GM12875 (cell line): ENCODE measurements around the gene CELF3.

Experiments used
- H3K4me3 ChIP-seq: one replicate; pipeline ENCODE4 v1.5.1; 2011; ENCODE audit warnings: low read depth, low read length, control low read depth
- CTCF ChIP-seq: IDR thresholded peaks from 2 replicates; pipeline ENCODE4 v1.5.1; 2011; ENCODE audit warnings: low read depth, mild to moderate bottlenecking, control low read depth, inconsistent platforms, low read length, moderate library complexity, borderline replicate concordance; ENCODE audit not compliant: insufficient read depth

Gene CELF3

GRCh38 chr1:151713874-151714273 is 2.7 kb downstream of the CELF3 start:
- no peak overlapping the region for H3K4me3 ChIP-seq

GRCh38 chr1:151713044-151713443 is 3.6 kb downstream of the CELF3 start:
- no peak overlapping the region for H3K4me3 ChIP-seq

More at GRCh38 chr1:151713874-151714273, 2.7 kb downstream of the CELF3 start:
- TF ChIP-seq CTCF, result no peak

GRCh38 chr1:151711951-151712350 is 4.7 kb downstream of the CELF3 start:
- H3K4me3 ChIP-seq, result no peak overlapping the region
- TF ChIP-seq CTCF, result no peak

More at GRCh38 chr1:151713044-151713443, 3.6 kb downstream of the CELF3 start:
- TF ChIP-seq CTCF, result no peak

GRCh38 chr1:151711044-151711800 is 5.4 kb downstream of the CELF3 start:
- no peak overlapping the region for H3K4me3 ChIP-seq
- TF ChIP-seq CTCF, result no peak

DNA sequence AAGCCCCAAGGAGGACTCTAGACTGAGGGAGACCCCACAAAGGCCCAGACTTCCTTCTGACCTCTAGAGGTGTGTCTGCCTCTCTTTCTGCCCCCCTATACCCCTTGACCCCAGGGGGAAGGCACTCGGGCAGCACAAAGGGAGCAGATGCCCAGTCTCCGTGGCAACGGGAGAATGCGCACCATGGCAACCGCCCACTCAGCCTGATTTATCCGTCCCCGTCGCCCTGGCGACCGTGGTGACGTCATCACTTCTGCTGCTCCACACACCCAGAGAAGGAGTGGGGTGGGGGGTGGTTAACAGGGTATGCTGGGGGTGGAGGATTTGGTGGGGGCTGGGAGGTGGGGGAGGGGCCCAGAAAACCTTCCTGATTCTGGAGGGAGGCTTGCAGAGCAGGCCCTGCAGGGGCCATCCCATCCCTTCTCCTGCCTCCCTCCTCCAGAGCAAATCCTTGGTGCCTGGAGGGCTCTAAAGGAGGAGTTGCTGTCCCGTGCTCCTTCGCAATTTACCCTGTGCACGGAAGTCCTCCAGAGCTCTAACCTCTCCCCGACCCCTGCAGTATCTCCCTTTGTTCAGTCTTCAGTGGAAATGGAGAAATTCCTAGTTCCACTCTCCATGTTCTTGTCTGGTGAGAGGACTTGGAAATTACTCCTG is 6.3 kb downstream of the CELF3 start:
- TF ChIP-seq CTCF, result no peak
- no peak overlapping the region for H3K4me3 ChIP-seq

DNA sequence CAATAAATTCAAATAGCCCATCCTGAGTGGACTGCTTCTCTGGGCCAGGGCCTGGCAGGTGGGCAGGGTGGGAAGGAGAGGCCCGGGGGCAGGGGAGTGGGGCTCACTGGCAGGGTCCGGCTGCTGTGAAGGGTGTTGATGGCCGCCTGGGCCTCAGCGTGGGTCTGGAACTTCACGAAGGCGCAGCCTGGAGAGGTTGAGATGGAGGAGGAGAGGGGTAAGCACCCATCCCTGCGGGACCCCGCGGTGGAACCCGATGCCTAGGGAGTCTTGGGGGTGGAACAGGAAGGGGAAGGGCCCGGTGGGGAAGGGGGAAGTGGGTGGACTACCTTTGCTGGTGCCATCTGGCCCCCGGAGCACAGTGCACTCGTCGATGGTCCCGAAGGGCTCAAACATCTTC is 7.7 kb downstream of the CELF3 start:
- TF ChIP-seq CTCF, result no peak

More for the DNA sequence above, 7.7 kb downstream of the CELF3 start:
- H3K4me3 ChIP-seq, result no peak overlapping the region
